ENCODE data around the gene RP9.

- no peak for TF ChIP-seq EZH2 (IDR thresholded peaks at IDR 0.05; ENCODE audit: low read length, missing control alignments)
- no peak for TF ChIP-seq CTCF (conservative IDR thresholded peaks at IDR 0.05 in 1 of 2, IDR thresholded peaks at IDR 0.05 in 1 of 2; ENCODE audit: low read depth in 1 of 2, low read length in 2 of 2)
Observed at GRCh38 chr7:33118383-33118782, 9.2 kb upstream of the RP9 start.

All from fibroblast of lung (primary cell).